Panc1 (cell line): ENCODE measurements around the gene GPR176. TPM values are rescaled to one million over a fixed set of nuclear protein-coding genes. Genes with fewer than 3 reads are reported as not detected.

ENCODE experiments used
- ATAC-seq: fragments of 200-7000 bp; cut with Tn5 transposase; 2 replicates; pipeline ENCODE4 v1.9.1; 2020; ENCODE audit warnings: mild to moderate bottlenecking, moderate library complexity
- BruUV-seq: library from RNA; stranded (reverse); fragments of 400-500 nt; replicated peaks from 2 replicates; lab custom pipeline; 2021; lab: Mats Ljungman, UMichigan
- CTCF ChIA-PET: fragments of 300-600 bp; sonication (Branson Sonifier 250); formaldehyde crosslinking; loops from one replicate; lab custom pipeline; 2022; ENCODE audit warnings: antibody characterized with exemption; lab: Charles Lee
- POLR2A ChIA-PET: fragments of 300-600 bp; sonication (Branson Sonifier 250); formaldehyde crosslinking; loops from one replicate; lab custom pipeline; 2022; ENCODE audit warnings: antibody characterized with exemption; lab: Charles Lee
- DNase-seq: peaks from one replicate; pipeline ENCODE4 v3.0.0-alpha.2; 2010; ENCODE audit warnings: low read depth, low spot score
- H3K27ac ChIP-seq: 2 replicates; pipeline ENCODE4 v1.5.1; 2011; ENCODE audit warnings: mild to moderate bottlenecking, low read length, inconsistent platforms
- H3K27me3 ChIP-seq: fragments of 200-500 bp; sonication (Bioruptor generic); 2 replicates; pipeline ENCODE4 v1.6.0; 2014; ENCODE audit warnings: low read length, inconsistent platforms; ENCODE audit not compliant: control insufficient read depth, insufficient read depth
- H3K36me3 ChIP-seq: fragments of 200-500 bp; sonication (Bioruptor generic); 2 replicates; pipeline ENCODE4 v1.5.1; 2014; ENCODE audit warnings: inconsistent platforms, mild to moderate bottlenecking, low read length, moderate library complexity; ENCODE audit not compliant: control insufficient read depth, insufficient read depth
- H3K4me1 ChIP-seq: 2 replicates; pipeline ENCODE4 v1.5.1; 2011; ENCODE audit warnings: inconsistent platforms, mild to moderate bottlenecking, low read length, moderate library complexity; ENCODE audit not compliant: control insufficient read depth, insufficient read depth
- H3K4me3 ChIP-seq, 2 experiments: 2 replicates each; pipeline ENCODE4 v1.5.1; 2011 to 2012; ENCODE audit warnings: low read depth in 2 of 2, low read length in 2 of 2, mild to moderate bottlenecking in 2 of 2, inconsistent platforms in 1 of 2, moderate library complexity in 1 of 2
- H3K9me3 ChIP-seq: fragments of 200-500 bp; sonication (Bioruptor generic); 2 replicates; pipeline ENCODE4 v1.5.1; 2014; ENCODE audit warnings: low read depth, mild to moderate bottlenecking, inconsistent platforms, low read length, moderate library complexity; ENCODE audit not compliant: control insufficient read depth, insufficient read depth
- POLR2AphosphoS5 ChIP-seq: IDR thresholded peaks from 2 replicates; pipeline ENCODE4 v1.6.1; 2012; ENCODE audit warnings: mild to moderate bottlenecking, low read depth, low read length, moderate library complexity
- SIN3A ChIP-seq: IDR thresholded peaks from 2 replicates; pipeline ENCODE4 v1.6.1; 2012; ENCODE audit warnings: low read depth, mild to moderate bottlenecking, low read length, moderate library complexity, borderline replicate concordance; ENCODE audit not compliant: insufficient read depth
- TCF7L2 ChIP-seq: IDR thresholded peaks from 2 replicates; pipeline ENCODE4 v1.6.1; 2011; ENCODE audit warnings: mild to moderate bottlenecking, low read depth, low read length, inconsistent platforms
- in situ Hi-C: cut with HindIII; loops from 2 replicates; pipeline ENCODE4 v1.10.0; 2016; ENCODE audit warnings: low sequenced_read_pairs, low pct_unique_long_range_greater_than_20kb
- intact Hi-C: fragments of 100-400 bp; cut with micrococcal nuclease; formaldehyde crosslinking; loops from one replicate; pipeline ENCODE4 v1.10.0; 2022; ENCODE audit not compliant: unreplicated experiment
- total RNA-seq: library from RNA; stranded (reverse); gene quantifications from one replicate; pipeline ENCODE4 v1.2.1, GENCODE V29; 2021; ENCODE audit not compliant: unreplicated experiment
- TF ChIP-seq, protein P1 (sequence below), 2 experiments: IDR thresholded peaks; 2 replicates each; pipeline ENCODE4 v1.6.1; 2011 to 2012; ENCODE audit warnings: low read depth in 2 of 2, control low read depth in 1 of 2, low read length in 1 of 2, mild to moderate bottlenecking in 1 of 2, moderate library complexity in 1 of 2; ENCODE audit not compliant: insufficient read depth in 1 of 2
- TF ChIP-seq, protein P2 (sequence below): fragments of 450-650 bp; IDR thresholded peaks from 2 replicates; pipeline ENCODE4 v1.5.1; 2017; ENCODE audit warnings: mild to moderate bottlenecking

The GPR176 gene
- total RNA-seq, 1 experiment from 2014 or later = 12.7 TPM

GRCh38 chr15:39845582-39845981 is 74.5 kb downstream of the GPR176 start:
- no peak for DNase-seq
- Histone ChIP-seq H3K9me3 (no peaks in the 10 kb centered on the region), H3K4me1 (no peaks in the 10 kb centered on the region), H3K27ac (no peak overlapping the region), H3K27me3 (no peaks in the 10 kb centered on the region), H3K36me3 (no peaks in the 10 kb centered on the region), H3K4me3 (no peak overlapping the region)
- ChIA-PET CTCF (interaction anchor here (0.7 kb wide), 1 partner anchor 29 kb away, joined by 3 read pairs; no protein-coding TSS in a partner anchor), POLR2A (no interaction called here)
- BruUV-seq = no TSS peak
- ATAC-seq = no peak
- in situ Hi-C loops (no loop called here), intact Hi-C loops (no loop called here)
- TF ChIP-seq, protein P1, sequence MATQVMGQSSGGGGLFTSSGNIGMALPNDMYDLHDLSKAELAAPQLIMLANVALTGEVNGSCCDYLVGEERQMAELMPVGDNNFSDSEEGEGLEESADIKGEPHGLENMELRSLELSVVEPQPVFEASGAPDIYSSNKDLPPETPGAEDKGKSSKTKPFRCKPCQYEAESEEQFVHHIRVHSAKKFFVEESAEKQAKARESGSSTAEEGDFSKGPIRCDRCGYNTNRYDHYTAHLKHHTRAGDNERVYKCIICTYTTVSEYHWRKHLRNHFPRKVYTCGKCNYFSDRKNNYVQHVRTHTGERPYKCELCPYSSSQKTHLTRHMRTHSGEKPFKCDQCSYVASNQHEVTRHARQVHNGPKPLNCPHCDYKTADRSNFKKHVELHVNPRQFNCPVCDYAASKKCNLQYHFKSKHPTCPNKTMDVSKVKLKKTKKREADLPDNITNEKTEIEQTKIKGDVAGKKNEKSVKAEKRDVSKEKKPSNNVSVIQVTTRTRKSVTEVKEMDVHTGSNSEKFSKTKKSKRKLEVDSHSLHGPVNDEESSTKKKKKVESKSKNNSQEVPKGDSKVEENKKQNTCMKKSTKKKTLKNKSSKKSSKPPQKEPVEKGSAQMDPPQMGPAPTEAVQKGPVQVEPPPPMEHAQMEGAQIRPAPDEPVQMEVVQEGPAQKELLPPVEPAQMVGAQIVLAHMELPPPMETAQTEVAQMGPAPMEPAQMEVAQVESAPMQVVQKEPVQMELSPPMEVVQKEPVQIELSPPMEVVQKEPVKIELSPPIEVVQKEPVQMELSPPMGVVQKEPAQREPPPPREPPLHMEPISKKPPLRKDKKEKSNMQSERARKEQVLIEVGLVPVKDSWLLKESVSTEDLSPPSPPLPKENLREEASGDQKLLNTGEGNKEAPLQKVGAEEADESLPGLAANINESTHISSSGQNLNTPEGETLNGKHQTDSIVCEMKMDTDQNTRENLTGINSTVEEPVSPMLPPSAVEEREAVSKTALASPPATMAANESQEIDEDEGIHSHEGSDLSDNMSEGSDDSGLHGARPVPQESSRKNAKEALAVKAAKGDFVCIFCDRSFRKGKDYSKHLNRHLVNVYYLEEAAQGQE (IDR thresholded peaks at IDR 0.05; ENCODE audit: insufficient read depth in 1 of 2, low read depth in 2 of 2, low read length in 1 of 2) = no peak
- TF ChIP-seq POLR2AphosphoS5 (no peak), SIN3A (no peak), TCF7L2 (no peak)
- TF ChIP-seq, protein P2, sequence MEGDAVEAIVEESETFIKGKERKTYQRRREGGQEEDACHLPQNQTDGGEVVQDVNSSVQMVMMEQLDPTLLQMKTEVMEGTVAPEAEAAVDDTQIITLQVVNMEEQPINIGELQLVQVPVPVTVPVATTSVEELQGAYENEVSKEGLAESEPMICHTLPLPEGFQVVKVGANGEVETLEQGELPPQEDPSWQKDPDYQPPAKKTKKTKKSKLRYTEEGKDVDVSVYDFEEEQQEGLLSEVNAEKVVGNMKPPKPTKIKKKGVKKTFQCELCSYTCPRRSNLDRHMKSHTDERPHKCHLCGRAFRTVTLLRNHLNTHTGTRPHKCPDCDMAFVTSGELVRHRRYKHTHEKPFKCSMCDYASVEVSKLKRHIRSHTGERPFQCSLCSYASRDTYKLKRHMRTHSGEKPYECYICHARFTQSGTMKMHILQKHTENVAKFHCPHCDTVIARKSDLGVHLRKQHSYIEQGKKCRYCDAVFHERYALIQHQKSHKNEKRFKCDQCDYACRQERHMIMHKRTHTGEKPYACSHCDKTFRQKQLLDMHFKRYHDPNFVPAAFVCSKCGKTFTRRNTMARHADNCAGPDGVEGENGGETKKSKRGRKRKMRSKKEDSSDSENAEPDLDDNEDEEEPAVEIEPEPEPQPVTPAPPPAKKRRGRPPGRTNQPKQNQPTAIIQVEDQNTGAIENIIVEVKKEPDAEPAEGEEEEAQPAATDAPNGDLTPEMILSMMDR = no peak

DNA sequence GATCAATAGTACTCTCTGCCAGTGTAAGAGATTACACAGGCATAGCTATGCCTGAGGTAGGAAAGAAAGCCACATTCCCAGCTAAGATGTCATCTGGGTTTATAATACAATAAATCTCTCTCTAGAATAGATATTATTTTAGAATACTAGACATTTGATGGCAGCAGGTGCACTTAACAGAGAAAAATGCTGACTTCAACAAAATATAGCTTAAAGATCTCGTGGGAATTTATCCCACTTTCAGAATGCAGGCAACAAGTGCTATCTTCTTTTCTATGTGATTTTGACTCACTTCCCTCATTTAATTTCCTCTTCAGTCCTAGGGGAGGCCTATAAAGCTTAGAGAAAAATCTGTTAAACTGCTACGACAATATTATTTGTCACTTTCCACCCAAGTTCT is 76.5 kb downstream of the GPR176 start:
- POLR2A ChIA-PET = no interaction called here
- Histone ChIP-seq H3K9me3 (no peaks in the 10 kb centered on the region), H3K36me3 (no peaks in the 10 kb centered on the region), H3K4me1 (no peaks in the 10 kb centered on the region), H3K27me3 (no peaks in the 10 kb centered on the region), H3K27ac (no peak overlapping the region), H3K4me3 (no peak overlapping the region)
- DNase-seq = no peak
- TF ChIP-seq TCF7L2 = no peak
- ATAC-seq = no peak
- in situ Hi-C loops = no loop called here
- BruUV-seq = no TSS peak
- CTCF ChIA-PET = interaction anchor here (0.6 kb wide), 1 partner anchor 17 kb away, joined by 4 read pairs; no protein-coding TSS in a partner anchor
- intact Hi-C loops = no loop called here

DNA sequence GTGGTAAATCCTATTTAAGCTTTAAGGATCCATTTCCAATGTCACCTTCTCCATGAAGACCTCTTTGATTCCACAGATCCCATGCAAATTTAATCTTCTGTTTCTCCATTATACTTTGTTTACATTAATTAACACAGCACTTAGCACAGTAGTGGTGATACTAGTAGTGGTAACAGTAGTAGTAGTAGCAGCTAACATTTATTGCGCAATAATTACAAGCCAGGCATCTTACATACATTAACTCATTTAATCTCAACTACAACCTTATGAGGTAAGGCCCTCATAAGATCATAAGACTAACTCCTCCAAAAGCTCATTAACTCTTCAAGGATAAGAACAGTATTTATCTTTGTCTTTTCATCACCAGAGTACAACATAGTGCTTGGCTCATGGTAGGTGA is 82.6 kb downstream of the GPR176 start:
- Histone ChIP-seq H3K36me3 (no peaks in the 10 kb centered on the region), H3K4me3 (no peak overlapping the region), H3K9me3 (no peaks in the 10 kb centered on the region), H3K4me1 (no peaks in the 10 kb centered on the region), H3K27me3 (no peaks in the 10 kb centered on the region), H3K27ac (no peak overlapping the region)
- POLR2A ChIA-PET = no interaction called here
- ATAC-seq (no peak), DNase-seq (no peak)
- CTCF ChIA-PET = no interaction called here
- intact Hi-C loops (no loop called here), in situ Hi-C loops (no loop called here)
- no TSS peak for BruUV-seq
- TF ChIP-seq, protein P2 = no peak
- TF ChIP-seq, protein P1 (IDR thresholded peaks at IDR 0.05; ENCODE audit: insufficient read depth in 1 of 2, low read depth in 2 of 2, low read length in 1 of 2) = no peak
- no peak for TF ChIP-seq SIN3A
- TF ChIP-seq TCF7L2 = no peak
- no peak for TF ChIP-seq POLR2AphosphoS5
